ENCODE results near the gene ARL13B.

- TF ChIP-seq, protein P1, sequence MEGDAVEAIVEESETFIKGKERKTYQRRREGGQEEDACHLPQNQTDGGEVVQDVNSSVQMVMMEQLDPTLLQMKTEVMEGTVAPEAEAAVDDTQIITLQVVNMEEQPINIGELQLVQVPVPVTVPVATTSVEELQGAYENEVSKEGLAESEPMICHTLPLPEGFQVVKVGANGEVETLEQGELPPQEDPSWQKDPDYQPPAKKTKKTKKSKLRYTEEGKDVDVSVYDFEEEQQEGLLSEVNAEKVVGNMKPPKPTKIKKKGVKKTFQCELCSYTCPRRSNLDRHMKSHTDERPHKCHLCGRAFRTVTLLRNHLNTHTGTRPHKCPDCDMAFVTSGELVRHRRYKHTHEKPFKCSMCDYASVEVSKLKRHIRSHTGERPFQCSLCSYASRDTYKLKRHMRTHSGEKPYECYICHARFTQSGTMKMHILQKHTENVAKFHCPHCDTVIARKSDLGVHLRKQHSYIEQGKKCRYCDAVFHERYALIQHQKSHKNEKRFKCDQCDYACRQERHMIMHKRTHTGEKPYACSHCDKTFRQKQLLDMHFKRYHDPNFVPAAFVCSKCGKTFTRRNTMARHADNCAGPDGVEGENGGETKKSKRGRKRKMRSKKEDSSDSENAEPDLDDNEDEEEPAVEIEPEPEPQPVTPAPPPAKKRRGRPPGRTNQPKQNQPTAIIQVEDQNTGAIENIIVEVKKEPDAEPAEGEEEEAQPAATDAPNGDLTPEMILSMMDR (IDR thresholded peaks at IDR 0.05) = no peak
- TF ChIP-seq POLR2A (IDR thresholded peaks at IDR 0.05) = no peak
Observed at GRCh38 chr3:94001827-94002495, 22.0 kb downstream of the ARL13B start.

Data from prostate gland (tissue), 2 donors.